Measurements from ENCODE around the gene NFAM1.

Gene NFAM1

DNA sequence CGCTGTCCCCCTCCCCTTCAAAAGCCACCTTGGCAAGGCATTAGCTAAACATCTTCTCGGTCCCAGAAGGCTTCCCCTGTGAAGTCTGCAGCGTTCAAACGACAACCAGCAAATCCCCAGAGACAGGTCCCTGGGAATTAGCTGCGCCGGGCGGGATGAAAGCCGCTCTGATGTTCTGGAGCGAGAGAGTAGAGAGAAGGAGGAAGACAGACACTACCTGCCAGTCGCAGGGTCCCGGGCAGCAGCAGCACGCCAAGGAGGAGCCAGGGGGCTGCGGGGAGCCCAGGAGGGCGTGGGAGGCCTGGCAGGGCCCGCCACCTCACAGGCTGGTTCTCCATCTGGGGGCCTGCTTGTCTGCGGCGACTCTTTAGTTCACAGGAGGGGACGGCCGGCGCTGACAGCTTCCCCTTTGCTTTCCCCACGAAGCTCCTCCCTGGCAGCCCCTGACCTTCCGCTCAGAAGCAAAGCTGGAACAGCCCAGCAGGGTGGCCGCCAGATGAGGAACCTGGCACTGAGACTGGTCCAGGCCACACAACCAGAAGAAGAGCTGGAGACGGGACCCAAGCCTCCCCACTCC is at the start of gene NFAM1:
Gene NFAM1, minus strand, starts transcription at position 384 of the 577 bp plus-strand sequence. Its CDS starts 46 bp downstream, at position 338.
- Histone ChIP-seq H3K4me2 (ENCODE audit: low read depth, low read length, poor library complexity, severe bottlenecking) (no peak within 1 kb of the TSS), H4K20me1 (ENCODE audit: insufficient read depth, low read length, poor library complexity, severe bottlenecking) (no peaks in the 10 kb centered on the region), H3K9ac (ENCODE audit: low read depth, low read length, poor library complexity, severe bottlenecking) (no peak within 1 kb of the TSS), H3K4me3 (ENCODE audit: low read length, poor library complexity, severe bottlenecking) (no peak within 1 kb of the TSS), H3K4me1 (ENCODE audit: insufficient read depth, low read length, poor library complexity, severe bottlenecking) (no peaks in the 10 kb centered on the region), H3K79me2 (ENCODE audit: insufficient read depth, low read length) (no peaks in the 10 kb centered on the region), H2AFZ (ENCODE audit: low read length) (no peak within 1 kb of the TSS), H3K9me2 (replicated peaks; ENCODE audit: low read depth, low read length) (no peaks in the 10 kb centered on the region), H3F3A (ENCODE audit: low read depth) (no peaks in the 10 kb centered on the region), H3K9me3 (ENCODE audit: insufficient read depth, low read depth, low read length) (no peaks in the 10 kb centered on the region), H3K36me3 (ENCODE audit: insufficient read depth, low read length) (no peaks in the 10 kb centered on the region), H3K27me3 (ENCODE audit: insufficient read depth, low read length, poor library complexity, severe bottlenecking) (no peaks in the 10 kb centered on the region)
- no peak for TF ChIP-seq CTCF (conservative IDR thresholded peaks at IDR 0.05; ENCODE audit: low read length)
- TF ChIP-seq EZH2phosphoT487 (IDR thresholded peaks at IDR 0.05; ENCODE audit: borderline replicate concordance) = no peak

DNA sequence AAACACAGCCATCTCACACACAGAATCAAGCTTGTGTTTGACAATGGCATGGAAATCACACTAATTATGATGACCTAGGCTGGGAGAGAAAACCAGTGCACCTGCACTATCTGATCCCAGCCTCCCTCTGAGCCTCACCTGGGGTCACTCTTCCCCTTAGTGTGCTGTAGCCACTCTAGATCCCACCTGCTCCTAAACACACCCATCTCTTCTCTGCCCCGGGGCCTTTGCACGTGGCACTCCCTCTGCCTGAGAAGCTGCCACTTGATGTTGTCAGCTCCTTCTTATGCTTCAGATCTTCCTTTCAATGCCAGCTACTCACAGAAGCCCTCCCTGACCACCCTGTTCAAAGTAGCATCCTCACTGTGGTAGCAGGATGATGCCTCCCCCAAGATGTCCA is 42.9 kb upstream of the NFAM1 start:
- Histone ChIP-seq H3K9me2 (replicated peaks; ENCODE audit: low read depth, low read length) (no peaks in the 10 kb centered on the region), H3K9me3 (ENCODE audit: insufficient read depth, low read depth, low read length) (no peaks in the 10 kb centered on the region), H2AFZ (ENCODE audit: low read length) (no peak overlapping the region), H3K27me3 (ENCODE audit: insufficient read depth, low read length, poor library complexity, severe bottlenecking) (no peaks in the 10 kb centered on the region), H3K4me1 (ENCODE audit: insufficient read depth, low read length, poor library complexity, severe bottlenecking) (peaks cover 6% of the 10 kb centered on the region), H3K4me3 (ENCODE audit: low read length, poor library complexity, severe bottlenecking) (no peak overlapping the region), H3K4me2 (ENCODE audit: low read depth, low read length, poor library complexity, severe bottlenecking) (no peak overlapping the region), H3K79me2 (ENCODE audit: insufficient read depth, low read length) (no peaks in the 10 kb centered on the region), H3K9ac (ENCODE audit: low read depth, low read length, poor library complexity, severe bottlenecking) (no peak overlapping the region), H4K20me1 (ENCODE audit: insufficient read depth, low read length, poor library complexity, severe bottlenecking) (no peaks in the 10 kb centered on the region), H3F3A (ENCODE audit: low read depth) (no peaks in the 10 kb centered on the region), H3K36me3 (ENCODE audit: insufficient read depth, low read length) (no peaks in the 10 kb centered on the region)
- TF ChIP-seq CTCF (conservative IDR thresholded peaks at IDR 0.05; ENCODE audit: low read length) (no peak), EZH2phosphoT487 (IDR thresholded peaks at IDR 0.05; ENCODE audit: borderline replicate concordance) (no peak)

DNA sequence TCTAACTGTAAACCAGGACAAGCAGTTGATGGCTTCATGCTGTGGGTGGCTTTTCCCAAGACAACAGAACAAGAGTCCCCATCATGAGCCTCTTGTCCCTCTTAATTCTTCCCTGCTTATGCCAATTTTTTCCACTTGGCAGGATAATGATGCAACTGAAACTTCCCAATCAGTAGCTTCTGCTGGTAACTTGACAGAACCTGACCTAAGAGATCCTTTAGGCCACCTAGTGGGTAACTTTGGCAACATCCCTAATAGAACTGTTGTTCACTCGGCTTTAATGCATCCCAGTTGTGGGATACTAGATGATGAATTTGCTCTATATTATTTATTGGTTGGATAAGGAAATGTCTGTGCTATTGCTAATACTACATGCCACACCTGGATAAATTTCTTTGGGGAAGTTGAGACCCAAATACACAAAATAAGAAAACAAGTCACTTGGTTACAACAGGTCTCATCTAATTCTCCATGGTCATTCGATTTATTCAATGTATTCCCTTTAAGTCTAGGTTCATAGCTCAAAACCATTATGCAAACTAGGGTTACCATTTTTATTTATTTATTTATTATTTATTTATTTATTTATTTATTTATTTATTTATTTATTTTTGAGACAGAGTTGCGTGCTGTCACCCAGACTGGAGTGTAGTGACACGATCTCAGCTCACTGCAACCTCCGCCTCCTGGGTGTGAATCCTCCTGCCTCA is 41.4 kb upstream of the NFAM1 start:
- no peak overlapping the region for H3K9ac ChIP-seq (ENCODE audit: low read depth, low read length, poor library complexity, severe bottlenecking)
- H3K9me2 ChIP-seq (replicated peaks; ENCODE audit: low read depth, low read length) = no peaks in the 10 kb centered on the region
- no peaks in the 10 kb centered on the region for H4K20me1 ChIP-seq (ENCODE audit: insufficient read depth, low read length, poor library complexity, severe bottlenecking)
- peaks cover 5% of the 10 kb centered on the region for H3K4me1 ChIP-seq (ENCODE audit: insufficient read depth, low read length, poor library complexity, severe bottlenecking)
- no peaks in the 10 kb centered on the region for H3K27me3 ChIP-seq (ENCODE audit: insufficient read depth, low read length, poor library complexity, severe bottlenecking)
- no peak overlapping the region for H3K4me2 ChIP-seq (ENCODE audit: low read depth, low read length, poor library complexity, severe bottlenecking)
- H3K4me3 ChIP-seq (ENCODE audit: low read length, poor library complexity, severe bottlenecking) = no peak overlapping the region
- no peaks in the 10 kb centered on the region for H3F3A ChIP-seq (ENCODE audit: low read depth)
- no peaks in the 10 kb centered on the region for H3K36me3 ChIP-seq (ENCODE audit: insufficient read depth, low read length)
- no peaks in the 10 kb centered on the region for H3K9me3 ChIP-seq (ENCODE audit: insufficient read depth, low read depth, low read length)
- no peak for TF ChIP-seq EZH2phosphoT487 (IDR thresholded peaks at IDR 0.05; ENCODE audit: borderline replicate concordance)
- TF ChIP-seq CTCF (conservative IDR thresholded peaks at IDR 0.05; ENCODE audit: low read length) = peak; percentile 83
- no peak overlapping the region for H2AFZ ChIP-seq (ENCODE audit: low read length)
- no peaks in the 10 kb centered on the region for H3K79me2 ChIP-seq (ENCODE audit: insufficient read depth, low read length)

Data from Loucy (cell line).